ENCODE results near the gene SEMA6A. TPM values are rescaled to one million over a fixed set of nuclear protein-coding genes. Genes with fewer than 3 reads are reported as not detected.

SEMA6A gene
- total and polyA plus RNA-seq, 9 of the 15 experiments (the other 6 are each of a cell fraction or from before 2014, with no cell fraction given) = 0.04 to 0.42 (median 0.18) TPM; not detected in 5

DNA sequence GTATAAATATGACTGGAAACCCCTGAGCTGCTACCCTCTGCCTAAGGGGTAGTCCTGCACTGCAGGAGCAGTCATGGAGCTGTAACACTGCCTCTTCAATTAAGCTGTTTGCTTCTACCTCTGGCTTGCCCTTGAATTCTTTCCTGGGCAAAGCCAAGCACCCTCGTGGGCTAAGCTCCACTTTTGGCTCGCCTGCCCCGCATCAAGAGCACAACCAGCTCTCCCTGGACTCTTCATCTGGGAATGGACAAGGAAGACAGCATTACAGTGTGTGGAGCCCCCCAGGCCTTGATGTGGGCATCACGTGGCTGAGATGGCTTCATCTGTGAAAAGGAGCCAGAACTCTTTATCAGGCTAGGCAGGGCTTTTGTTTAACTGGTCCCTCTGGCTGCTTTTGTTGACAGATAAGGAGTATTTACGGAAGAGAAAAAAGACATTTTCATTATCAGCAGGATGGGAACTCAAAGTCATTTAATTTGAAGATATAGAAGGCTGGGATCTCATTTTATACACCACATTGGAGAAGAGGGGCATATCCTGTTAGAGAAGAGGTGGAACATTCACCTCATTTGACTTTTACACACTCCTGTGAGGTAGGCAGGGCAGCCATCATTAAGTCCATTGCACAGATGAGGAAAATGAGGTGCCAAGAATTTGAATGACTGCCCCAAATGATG, 137.8 kb downstream of the SEMA6A start (continued):
- no peak for TF ChIP-seq ZNF174 (CRISPR knock-in tag; IDR thresholded peaks at IDR 0.05)
- TF ChIP-seq XRCC5 (IDR thresholded peaks at IDR 0.05; ENCODE audit: low read depth, low read length) = no peak
- TF ChIP-seq NR2F6 (CRISPR knock-in tag; IDR thresholded peaks at IDR 0.05) = no peak
- no peak for TF ChIP-seq HNRNPL (IDR thresholded peaks at IDR 0.05; ENCODE audit: low read depth, low read length)
- TF ChIP-seq ADNP (tag; IDR thresholded peaks at IDR 0.05) = no peak
- TF ChIP-seq CBX1 (IDR thresholded peaks at IDR 0.05; ENCODE audit: low read depth) = no peak
- TF ChIP-seq CBFB (CRISPR knock-in tag; IDR thresholded peaks at IDR 0.05) = no peak
- TF ChIP-seq BCOR (IDR thresholded peaks at IDR 0.05) = no peak
- no peak for TF ChIP-seq ZNF263 (CRISPR knock-in tag; IDR thresholded peaks at IDR 0.05; ENCODE audit: borderline replicate concordance)
- TF ChIP-seq, protein P1, sequence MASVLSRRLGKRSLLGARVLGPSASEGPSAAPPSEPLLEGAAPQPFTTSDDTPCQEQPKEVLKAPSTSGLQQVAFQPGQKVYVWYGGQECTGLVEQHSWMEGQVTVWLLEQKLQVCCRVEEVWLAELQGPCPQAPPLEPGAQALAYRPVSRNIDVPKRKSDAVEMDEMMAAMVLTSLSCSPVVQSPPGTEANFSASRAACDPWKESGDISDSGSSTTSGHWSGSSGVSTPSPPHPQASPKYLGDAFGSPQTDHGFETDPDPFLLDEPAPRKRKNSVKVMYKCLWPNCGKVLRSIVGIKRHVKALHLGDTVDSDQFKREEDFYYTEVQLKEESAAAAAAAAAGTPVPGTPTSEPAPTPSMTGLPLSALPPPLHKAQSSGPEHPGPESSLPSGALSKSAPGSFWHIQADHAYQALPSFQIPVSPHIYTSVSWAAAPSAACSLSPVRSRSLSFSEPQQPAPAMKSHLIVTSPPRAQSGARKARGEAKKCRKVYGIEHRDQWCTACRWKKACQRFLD (CRISPR knock-in tag; IDR thresholded peaks at IDR 0.05) = no peak
- TF ChIP-seq NFE2 (IDR thresholded peaks at IDR 0.05; ENCODE audit: low read depth) = no peak
- TF ChIP-seq RFX5 (IDR thresholded peaks at IDR 0.05; ENCODE audit: low read depth, low read length) = no peak
- TF ChIP-seq KLF1 (tag; IDR thresholded peaks at IDR 0.05) = no peak
- no peak for TF ChIP-seq TAF7 (tag; IDR thresholded peaks at IDR 0.05)

All from K562 (cell line).